ENCODE results near the gene C16orf96.

Gene C16orf96

DNA sequence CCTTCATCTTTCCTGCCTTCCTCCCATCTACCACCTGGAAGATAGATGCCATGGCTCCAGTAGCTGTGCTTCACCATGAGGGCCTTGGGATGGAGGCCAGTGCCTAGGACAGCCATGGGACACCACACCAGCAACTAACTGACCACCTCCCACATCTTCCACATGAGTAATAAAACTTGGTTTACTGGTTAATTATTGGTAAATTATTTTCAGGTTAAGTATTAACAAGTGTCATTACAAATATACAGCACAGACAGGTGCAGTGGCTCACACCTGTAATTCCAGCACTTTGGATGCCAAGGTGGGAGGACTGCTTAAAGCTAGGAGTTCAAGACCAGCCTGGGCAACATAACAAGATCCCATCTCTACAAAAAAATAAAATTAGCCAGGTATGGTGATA is 31.6 kb upstream of the C16orf96 start:
- H3K4me3 ChIP-seq (ENCODE audit: control insufficient read depth, low read depth, low read length): no peak overlapping the region
- DNase-seq (ENCODE audit: low read depth): no peak
- TF ChIP-seq, protein P1, sequence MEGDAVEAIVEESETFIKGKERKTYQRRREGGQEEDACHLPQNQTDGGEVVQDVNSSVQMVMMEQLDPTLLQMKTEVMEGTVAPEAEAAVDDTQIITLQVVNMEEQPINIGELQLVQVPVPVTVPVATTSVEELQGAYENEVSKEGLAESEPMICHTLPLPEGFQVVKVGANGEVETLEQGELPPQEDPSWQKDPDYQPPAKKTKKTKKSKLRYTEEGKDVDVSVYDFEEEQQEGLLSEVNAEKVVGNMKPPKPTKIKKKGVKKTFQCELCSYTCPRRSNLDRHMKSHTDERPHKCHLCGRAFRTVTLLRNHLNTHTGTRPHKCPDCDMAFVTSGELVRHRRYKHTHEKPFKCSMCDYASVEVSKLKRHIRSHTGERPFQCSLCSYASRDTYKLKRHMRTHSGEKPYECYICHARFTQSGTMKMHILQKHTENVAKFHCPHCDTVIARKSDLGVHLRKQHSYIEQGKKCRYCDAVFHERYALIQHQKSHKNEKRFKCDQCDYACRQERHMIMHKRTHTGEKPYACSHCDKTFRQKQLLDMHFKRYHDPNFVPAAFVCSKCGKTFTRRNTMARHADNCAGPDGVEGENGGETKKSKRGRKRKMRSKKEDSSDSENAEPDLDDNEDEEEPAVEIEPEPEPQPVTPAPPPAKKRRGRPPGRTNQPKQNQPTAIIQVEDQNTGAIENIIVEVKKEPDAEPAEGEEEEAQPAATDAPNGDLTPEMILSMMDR (conservative IDR thresholded peaks at IDR 0.05; ENCODE audit: control insufficient read depth, insufficient read depth, low read depth, low read length): no peak

DNA sequence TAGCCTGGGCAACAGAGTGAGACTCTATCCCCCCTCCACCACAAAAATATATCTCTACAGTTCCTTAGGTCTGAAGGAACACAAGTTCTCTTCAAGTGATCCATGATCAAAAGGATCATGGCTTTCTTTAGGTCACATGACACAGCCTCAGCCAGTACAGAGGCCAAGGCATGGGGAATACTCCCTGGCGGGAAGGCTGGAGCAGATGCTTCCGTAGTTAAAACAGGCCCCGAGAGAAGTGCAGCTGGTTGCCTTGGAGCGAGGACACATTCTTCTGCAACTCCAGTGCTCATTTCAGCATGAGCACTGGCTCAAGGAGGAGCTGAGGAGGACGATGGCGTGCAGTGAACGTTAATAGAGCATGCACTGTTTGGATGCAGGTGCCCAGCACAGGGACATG is 31.1 kb upstream of the C16orf96 start:
- no peak overlapping the region for H3K4me3 ChIP-seq (ENCODE audit: control insufficient read depth, low read depth, low read length)
- no peak for DNase-seq (ENCODE audit: low read depth)
- TF ChIP-seq, protein P1 (conservative IDR thresholded peaks at IDR 0.05; ENCODE audit: control insufficient read depth, insufficient read depth, low read depth, low read length): no peak

DNA sequence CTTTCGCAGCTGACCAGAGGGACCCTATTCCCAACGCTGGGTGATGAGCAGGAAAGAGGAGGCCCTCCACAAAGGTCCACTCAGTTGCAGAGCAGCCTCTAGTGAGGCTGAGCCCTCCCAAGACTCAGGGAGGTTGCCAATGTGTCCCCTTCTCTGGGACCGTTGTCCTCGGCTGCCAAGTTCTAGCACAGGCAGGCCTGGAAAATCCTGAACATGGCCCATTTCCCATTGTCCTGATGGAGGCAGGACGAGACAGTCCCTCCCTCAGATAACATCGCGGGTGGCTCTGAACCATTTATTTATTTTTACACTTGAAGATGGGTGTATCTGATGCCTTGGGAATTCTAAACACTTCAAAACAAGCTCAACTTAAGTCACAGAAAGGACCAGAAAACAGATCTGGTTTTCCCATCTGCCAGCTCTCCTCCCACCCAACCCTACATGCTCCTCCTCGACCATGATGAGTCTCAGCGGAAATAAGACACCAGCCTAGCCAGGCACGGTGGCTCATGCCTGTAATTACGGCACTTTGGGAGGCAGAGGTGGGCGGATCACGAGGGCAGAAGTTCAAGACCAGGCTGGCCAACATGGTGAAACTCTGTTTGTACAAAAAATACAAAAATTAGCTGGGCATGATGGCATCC is 30.4 kb upstream of the C16orf96 start:
- TF ChIP-seq, protein P1 (conservative IDR thresholded peaks at IDR 0.05; ENCODE audit: control insufficient read depth, insufficient read depth, low read depth, low read length): no peak
- no peak overlapping the region for H3K4me3 ChIP-seq (ENCODE audit: control insufficient read depth, low read depth, low read length)
- DNase-seq (ENCODE audit: low read depth): no peak

DNA sequence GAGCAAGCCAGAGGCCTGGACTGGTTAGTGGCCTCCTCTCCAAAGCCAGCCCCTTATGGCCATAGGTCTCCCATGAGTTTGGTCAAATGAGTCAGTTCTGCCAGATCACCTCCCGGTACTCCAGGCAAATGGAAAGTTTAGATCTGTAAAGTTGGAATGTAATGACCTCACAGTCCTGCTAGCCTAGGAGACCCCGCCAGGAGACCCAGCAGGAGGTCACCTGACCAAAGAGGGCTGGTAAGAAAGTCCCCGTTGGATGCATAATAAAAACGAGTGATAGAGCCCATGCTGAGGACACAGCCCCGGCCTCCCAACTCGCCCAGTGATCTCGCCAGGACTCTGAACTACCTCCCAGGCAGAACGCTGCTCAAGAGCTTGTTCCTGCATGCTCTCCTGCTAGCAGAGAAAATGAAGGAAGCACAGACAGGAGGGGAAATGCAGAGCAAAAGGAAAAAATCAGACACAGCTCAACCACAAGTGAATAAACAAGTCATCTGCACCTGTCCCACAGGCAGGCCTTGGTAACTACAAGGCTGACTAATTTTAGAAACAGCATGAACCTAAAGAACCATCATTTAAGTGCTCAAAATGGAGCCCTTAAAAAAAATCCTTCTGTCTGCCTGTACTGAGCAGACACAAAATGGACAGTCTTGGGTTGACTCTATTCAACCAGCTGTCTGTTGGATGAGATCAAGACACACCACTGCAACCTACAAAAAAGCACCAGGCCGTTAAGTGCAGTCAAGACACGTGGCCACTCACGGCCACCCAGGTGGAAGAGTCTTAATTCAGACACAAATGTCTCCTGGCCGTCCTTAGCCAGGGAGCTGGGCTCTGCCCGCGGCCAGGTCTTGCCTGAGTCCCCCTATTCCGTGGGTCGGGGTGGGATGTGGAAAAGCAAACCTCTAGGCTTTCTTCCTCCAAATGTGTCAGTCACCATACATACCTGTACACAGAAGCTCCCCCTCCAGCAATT is 26.8 kb upstream of the C16orf96 start:
- H3K4me3 ChIP-seq (ENCODE audit: control insufficient read depth, low read depth, low read length): no peak overlapping the region
- TF ChIP-seq, protein P1 (conservative IDR thresholded peaks at IDR 0.05; ENCODE audit: control insufficient read depth, insufficient read depth, low read depth, low read length): no peak
- DNase-seq (ENCODE audit: low read depth): peak; percentile 42

DNA sequence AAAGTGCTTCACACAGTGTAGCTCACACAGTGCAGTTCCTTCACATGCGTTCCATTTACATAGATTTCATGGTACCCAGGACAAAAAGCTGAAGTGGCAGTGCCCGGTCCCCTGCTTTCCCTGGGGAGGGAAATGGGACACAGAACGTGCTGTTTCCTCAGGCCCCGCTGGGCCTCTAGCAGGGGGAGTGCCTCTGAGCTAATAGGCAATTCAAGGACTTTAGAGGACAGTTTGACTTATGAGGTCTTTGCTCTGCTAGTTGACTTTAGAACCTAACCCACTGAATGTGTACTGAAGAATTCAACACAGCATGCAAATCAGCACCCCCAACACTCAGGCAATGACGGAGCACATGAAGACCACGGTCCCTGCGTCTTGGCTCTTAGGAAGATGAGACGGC is 24.3 kb upstream of the C16orf96 start:
- TF ChIP-seq, protein P1 (conservative IDR thresholded peaks at IDR 0.05; ENCODE audit: control insufficient read depth, insufficient read depth, low read depth, low read length): no peak
- H3K4me3 ChIP-seq (ENCODE audit: control insufficient read depth, low read depth, low read length): no peak overlapping the region
- no peak for DNase-seq (ENCODE audit: low read depth)

DNA sequence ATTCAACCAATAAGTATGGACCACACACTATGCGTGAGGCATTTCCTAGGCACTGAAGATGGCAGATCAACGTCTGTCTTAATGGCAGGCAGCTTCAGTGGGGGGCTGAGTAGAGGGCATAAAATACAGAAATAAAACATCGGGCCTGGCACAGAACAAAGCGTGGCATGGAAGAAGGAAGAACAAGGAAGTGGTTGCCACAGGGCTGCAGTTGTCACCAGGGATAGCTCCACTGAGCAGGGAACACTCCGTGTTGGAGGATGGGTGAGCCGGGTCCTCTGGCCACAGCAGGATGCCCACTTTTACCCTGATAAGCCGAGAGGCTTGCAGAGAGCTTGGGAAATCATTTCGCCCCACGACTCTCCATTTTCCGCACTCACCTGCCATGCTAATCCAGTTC is 23.9 kb upstream of the C16orf96 start:
- TF ChIP-seq, protein P1 (conservative IDR thresholded peaks at IDR 0.05; ENCODE audit: control insufficient read depth, insufficient read depth, low read depth, low read length): no peak
- no peak for DNase-seq (ENCODE audit: low read depth)
- no peak overlapping the region for H3K4me3 ChIP-seq (ENCODE audit: control insufficient read depth, low read depth, low read length)

All from fibroblast of mammary gland (primary cell).